Activated CD4-positive, alpha-beta T cell treated with anti-CD3 and anti-CD28 coated beads, Interleukin-2, amount 10 ng/mL, durations not matched to agents 24 days and 14 days (primary cell): Measurements from ENCODE around the gene CEL. TPM values are rescaled to one million over a fixed set of nuclear protein-coding genes. Genes with fewer than 3 reads are reported as not detected.
"Not testable (repeated sequence)": the region's sequence is repeated elsewhere in the genome, so short reads cannot be mapped to it uniquely, and the experiment has no call there.

Source experiments
- DNase-seq: peaks from one replicate; pipeline ENCODE4 v3.0.0; 2022
- H3K27ac Mint-ChIP-seq: one replicate; pipeline ENCODE4 v1.8.0; 2022; ENCODE audit warnings: mild to moderate bottlenecking, mixed read lengths
- H3K27me3 Mint-ChIP-seq: one replicate; pipeline ENCODE4 v1.8.0; 2022; ENCODE audit warnings: mixed read lengths
- H3K36me3 Mint-ChIP-seq: one replicate; pipeline ENCODE4 v1.8.0; 2022; ENCODE audit warnings: low read depth, mild to moderate bottlenecking, mixed read lengths
- H3K4me1 Mint-ChIP-seq: one replicate; pipeline ENCODE4 v1.8.0; 2021; ENCODE audit warnings: mixed read lengths
- H3K4me3 Mint-ChIP-seq: one replicate; pipeline ENCODE4 v1.8.0; 2022; ENCODE audit warnings: mild to moderate bottlenecking, moderate library complexity, mixed read lengths
- H3K9me3 Mint-ChIP-seq: one replicate; pipeline ENCODE4 v1.8.0; 2021; ENCODE audit warnings: mixed read lengths
- intact Hi-C: fragments of 100-400 bp; cut with micrococcal nuclease; formaldehyde crosslinking; loops from one replicate; pipeline ENCODE4 v1.15.1; 2023
- total RNA-seq: library from RNA; stranded (reverse); gene quantifications from 2 replicates; pipeline ENCODE4 v1.2.3, GENCODE V29; 2022

The CEL gene
- total RNA-seq, 1 donor from 2014 or later: 2.0 TPM

DNA sequence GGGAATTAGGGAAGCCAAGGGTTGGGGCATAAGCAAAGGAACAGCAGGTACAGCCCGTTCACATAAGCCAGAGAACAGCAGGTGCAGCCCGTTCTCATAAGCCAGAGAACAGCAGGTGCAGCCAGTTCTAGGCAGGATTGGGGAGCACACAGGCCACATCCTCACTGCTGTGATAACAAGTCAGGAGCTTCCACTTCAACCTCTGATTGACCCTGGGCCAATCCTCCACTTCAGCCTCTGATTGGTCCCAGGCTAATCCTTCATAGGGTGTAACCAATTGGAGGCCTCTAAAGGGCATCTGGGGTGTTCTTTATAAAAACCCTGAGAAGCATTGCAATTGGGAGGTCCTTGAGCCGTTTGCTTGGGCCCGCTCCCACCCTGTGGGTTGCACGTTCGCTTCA lies 27.5 kb downstream of the CEL start:
- no peaks in the 10 kb centered on the region for H3K9me3 Mint-ChIP-seq
- H3K27ac Mint-ChIP-seq: no peak overlapping the region
- intact Hi-C loops: no loop called here
- H3K36me3 Mint-ChIP-seq: peaks cover 3% of the 10 kb centered on the region
- no peaks in the 10 kb centered on the region for H3K4me1 Mint-ChIP-seq
- no peak for DNase-seq
- no peaks in the 10 kb centered on the region for H3K27me3 Mint-ChIP-seq
- no peak overlapping the region for H3K4me3 Mint-ChIP-seq

DNA sequence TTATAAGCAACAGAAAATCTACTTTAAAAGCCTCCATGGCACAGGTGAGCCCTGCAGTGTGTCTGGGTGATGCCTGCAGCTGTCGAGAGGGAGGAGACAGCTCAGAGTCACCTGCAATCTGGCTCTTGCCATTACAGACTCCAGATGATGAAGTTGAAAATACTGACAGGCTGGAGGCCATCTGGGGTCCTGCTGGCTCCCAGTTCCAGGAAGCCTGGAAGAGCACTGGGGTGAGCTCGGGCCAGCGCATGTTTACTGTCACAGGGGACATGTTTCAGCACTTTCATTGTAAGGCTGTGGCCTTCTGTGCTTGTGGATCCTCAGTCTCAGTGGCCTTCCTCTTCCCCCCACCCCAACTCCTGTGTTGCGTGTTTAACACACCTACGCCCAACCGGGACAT lies 28.4 kb downstream of the CEL start:
- no peaks in the 10 kb centered on the region for H3K4me1 Mint-ChIP-seq
- H3K27me3 Mint-ChIP-seq: no peaks in the 10 kb centered on the region
- H3K9me3 Mint-ChIP-seq: no peaks in the 10 kb centered on the region
- H3K27ac Mint-ChIP-seq: no peak overlapping the region
- intact Hi-C loops: no loop called here
- no peak for DNase-seq
- peaks cover 4% of the 10 kb centered on the region for H3K36me3 Mint-ChIP-seq
- H3K4me3 Mint-ChIP-seq: no peak overlapping the region

DNA sequence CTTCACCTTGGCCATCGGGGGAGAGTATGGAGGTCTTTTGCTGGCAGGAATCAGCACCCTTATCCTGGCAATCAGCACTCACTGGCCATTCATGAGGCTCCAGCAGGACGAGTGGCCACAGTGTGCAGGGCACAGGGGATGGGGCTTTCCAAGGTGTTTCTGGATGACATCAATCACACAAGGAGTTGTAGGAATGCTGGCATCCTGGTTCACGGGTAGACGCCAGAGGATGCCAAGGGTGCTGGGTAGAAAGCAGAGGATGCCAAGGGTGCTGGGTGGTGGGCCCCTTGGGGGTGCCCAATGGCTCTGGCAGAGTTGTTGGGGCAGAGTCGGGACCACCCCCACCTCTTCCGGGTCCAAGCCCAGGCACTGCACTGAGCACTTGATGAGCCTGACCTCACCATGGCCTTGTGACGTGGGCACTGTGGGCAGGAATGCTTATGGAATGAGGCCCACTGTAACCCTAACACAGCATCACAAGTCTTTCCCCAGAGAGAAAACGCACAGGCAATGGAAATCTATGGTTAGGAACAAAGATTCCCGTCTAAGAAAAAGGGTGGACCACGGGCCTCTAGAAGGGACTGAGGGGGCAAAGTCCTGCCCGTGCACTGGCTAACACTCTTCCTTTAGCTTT lies 29.1 kb downstream of the CEL start:
- no peak for DNase-seq
- intact Hi-C loops: no loop called here
- Mint-ChIP-seq H3K9me3 (peaks cover 2% of the 10 kb centered on the region), H3K27me3 (no peaks in the 10 kb centered on the region), H3K36me3 (peaks cover 6% of the 10 kb centered on the region), H3K27ac (no peak overlapping the region), H3K4me3 (no peak overlapping the region), H3K4me1 (no peaks in the 10 kb centered on the region)

DNA sequence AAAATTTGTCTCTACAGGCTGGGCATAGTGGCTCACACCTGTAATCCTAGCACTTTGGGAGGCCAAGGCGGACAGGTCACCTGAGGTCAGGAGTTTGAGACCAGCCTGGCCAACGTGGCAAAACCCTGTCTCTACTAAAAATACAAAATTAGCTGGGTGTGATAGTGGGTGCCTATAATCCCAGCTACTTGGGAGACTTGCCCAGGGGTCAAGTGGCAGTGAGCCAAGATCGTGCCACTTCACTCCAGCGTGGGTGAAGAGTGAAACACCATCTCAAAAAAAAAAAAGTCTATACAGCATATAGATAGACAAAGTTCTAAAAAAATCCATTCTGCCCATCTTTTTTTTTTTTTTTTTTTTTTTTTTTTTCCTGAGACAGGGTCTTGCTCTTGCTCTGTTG lies 32.6 kb downstream of the CEL start:
- DNase-seq, H3K27me3 Mint-ChIP-seq, H3K4me1 Mint-ChIP-seq, H3K4me3 Mint-ChIP-seq, intact Hi-C loops, H3K27ac Mint-ChIP-seq: not testable (repeated sequence)
- peaks cover 39% of the 10 kb centered on the region for H3K36me3 Mint-ChIP-seq
- peaks cover 10% of the 10 kb centered on the region for H3K9me3 Mint-ChIP-seq

DNA sequence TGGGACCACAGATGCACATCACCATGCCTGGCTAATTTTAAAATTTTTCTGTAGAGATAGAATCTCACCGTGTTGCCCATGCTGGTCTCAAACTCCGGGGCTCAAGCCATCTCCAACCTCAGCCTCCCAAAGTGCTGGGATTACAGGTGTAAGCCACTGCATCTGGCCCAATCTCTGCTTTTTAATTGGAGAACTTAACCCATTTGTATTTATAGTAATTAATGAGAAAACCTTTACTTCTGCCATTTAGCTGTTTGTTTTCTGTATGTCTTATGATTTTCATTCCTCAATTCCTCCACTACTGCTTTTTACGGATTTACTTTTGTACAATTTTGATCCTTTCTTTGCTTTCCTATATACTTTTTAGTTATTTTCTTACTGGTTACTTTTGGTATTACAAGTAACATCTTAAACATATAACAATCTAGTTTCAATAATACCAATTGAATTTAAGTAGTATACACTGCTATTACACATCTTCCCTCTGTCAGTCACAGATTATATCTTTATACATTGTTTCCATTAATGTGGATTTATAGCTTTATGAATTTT lies 33.1 kb downstream of the CEL start:
- H3K4me1 Mint-ChIP-seq: no peaks in the 10 kb centered on the region
- intact Hi-C loops: no loop called here
- H3K9me3 Mint-ChIP-seq: peaks cover 10% of the 10 kb centered on the region
- no peak overlapping the region for H3K27ac Mint-ChIP-seq
- no peaks in the 10 kb centered on the region for H3K27me3 Mint-ChIP-seq
- no peak overlapping the region for H3K4me3 Mint-ChIP-seq
- H3K36me3 Mint-ChIP-seq: peaks cover 43% of the 10 kb centered on the region
- DNase-seq: no peak

DNA sequence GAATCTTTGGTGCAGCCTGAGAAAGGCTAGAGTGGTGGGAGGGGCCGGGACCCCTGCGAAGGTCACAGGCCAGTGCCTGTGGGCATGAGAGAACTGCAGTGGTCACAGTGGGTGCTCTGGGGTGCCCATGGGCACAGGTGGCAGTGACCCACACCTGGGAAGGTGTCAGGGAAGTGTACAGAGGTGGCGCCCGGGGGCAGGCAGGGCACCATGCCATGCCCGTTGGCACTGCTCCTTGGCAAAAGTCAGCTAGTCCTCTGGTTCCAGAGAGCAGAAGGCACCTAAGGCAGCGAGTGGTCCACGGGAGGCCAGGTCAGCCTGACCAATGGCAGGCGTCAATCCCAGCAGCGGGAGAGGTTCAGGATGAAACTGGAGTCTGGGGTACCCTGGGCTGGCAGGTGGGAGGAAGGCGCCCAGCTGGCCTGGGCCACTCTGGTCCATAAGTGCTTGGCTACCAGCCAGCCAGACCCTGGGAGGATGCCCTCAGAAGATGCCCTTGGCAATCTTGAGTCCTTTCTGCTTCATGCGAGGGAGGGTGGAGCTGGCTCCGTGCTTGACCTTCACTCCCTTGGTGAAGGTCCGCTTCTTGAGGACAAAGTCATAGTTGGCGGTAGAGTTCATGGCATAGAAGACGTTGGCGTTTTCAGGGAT lies 36.4 kb downstream of the CEL start:
- intact Hi-C loops: no loop called here
- H3K4me3 Mint-ChIP-seq: no peak overlapping the region
- H3K36me3 Mint-ChIP-seq: peaks cover 64% of the 10 kb centered on the region
- no peak overlapping the region for H3K27ac Mint-ChIP-seq
- H3K4me1 Mint-ChIP-seq: no peaks in the 10 kb centered on the region
- H3K27me3 Mint-ChIP-seq: no peaks in the 10 kb centered on the region
- H3K9me3 Mint-ChIP-seq: peaks cover 10% of the 10 kb centered on the region
- no peak for DNase-seq

DNA sequence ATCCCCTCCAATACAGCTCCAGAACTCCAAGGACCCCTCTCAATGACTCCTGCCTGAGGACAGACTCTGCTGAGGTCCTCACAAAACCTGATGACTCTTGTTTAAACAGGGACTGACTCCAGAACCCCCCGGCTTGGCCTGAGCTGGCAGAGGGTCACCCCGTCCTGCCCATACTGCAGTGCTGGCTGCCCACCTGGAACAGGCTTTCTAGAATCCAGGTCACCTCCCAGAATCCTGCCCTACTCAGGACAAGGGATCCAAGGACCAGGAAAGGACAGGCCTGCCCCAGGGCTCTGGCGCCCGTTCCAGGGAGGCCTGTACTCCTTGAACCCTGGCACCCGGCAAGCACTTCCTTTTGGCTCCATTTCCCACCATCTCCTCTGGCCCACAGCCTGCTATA lies 37.1 kb downstream of the CEL start:
- no peaks in the 10 kb centered on the region for H3K4me1 Mint-ChIP-seq
- intact Hi-C loops: no loop called here
- peaks cover 64% of the 10 kb centered on the region for H3K36me3 Mint-ChIP-seq
- no peak for DNase-seq
- H3K27me3 Mint-ChIP-seq: no peaks in the 10 kb centered on the region
- no peak overlapping the region for H3K4me3 Mint-ChIP-seq
- H3K27ac Mint-ChIP-seq: no peak overlapping the region
- peaks cover 10% of the 10 kb centered on the region for H3K9me3 Mint-ChIP-seq

DNA sequence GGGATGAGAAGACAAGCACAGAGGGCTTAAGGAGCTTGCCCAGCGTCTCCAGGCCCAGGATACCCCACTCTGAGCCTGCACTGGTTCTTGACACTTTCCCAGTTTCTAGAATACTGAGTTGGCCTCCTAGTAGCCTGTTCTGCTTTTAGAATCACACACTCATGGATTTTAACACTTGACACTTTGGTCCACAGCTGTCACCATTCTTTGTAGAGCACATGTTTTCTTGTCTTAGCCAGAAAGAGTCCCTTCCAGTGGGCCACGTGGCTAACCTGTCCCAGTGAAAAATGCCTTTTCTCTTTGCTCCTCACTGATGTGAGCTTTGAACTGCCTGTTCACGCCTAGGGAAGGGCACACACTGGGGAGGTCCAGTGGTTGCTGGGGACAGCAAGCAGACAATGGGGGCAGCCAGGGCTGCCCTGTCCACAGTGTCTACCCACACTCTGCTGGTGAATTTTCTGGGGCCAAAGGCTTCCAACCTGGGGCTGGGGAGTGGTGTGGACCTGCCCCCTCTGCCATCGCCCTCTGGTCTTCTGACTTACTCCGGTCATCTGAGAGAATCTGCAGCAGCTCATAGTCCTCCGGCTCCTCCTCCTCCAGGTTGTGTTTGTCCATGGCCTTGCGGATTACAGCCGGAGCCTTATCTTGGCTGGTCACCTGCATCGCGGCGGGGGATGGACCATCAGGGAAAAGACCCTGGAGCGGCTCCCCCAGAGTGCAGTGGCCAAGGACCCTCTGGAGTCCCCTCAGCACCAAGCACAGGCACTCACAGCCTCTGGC lies 38.1 kb downstream of the CEL start:
- Mint-ChIP-seq H3K27ac (no peak overlapping the region), H3K4me1 (no peaks in the 10 kb centered on the region), H3K27me3 (no peaks in the 10 kb centered on the region), H3K4me3 (no peak overlapping the region), H3K36me3 (peaks cover 73% of the 10 kb centered on the region), H3K9me3 (peaks cover 10% of the 10 kb centered on the region)
- intact Hi-C loops: no loop called here
- no peak for DNase-seq

DNA sequence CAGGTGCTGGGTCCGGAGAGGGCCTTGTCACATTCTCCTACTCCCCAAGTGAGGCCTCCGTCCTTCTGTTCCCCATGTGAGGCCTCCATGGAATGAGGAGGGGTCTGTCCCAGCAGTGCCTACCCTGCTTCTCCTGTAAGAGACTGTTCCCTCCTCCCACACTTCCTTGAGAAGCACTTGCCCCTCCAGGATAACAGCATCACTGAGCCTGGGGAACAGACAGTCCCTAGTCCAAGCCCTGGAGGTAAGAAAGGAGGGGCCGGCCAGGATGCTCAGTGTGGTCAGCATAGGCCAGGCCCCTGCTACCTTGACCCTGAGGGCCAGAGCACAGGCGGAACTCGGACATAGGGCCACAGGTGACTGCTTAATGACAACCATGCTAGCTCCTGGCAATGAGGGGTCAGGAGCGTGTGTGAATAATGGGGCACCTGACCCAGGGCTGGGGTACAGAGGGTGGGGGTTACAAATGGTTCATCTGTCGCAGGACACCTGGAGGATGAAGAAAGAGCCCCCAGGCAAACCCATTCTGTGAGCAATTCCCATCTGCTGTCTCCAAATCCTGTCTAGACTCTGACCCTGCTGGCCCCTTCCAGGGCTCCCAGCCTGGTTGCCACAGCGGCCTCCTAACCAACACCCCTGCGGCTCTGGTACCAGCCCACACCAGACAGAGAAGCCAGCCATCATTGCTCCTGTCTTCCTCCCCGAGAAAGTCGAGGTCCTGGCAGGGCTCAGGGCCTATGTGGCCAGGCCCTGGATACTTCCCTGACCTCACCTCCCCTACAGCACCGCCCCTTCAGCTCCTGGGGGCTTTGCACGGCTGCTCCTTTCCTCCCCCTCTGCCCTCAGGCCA lies 39.0 kb downstream of the CEL start:
- Mint-ChIP-seq H3K27me3 (no peaks in the 10 kb centered on the region), H3K27ac (no peak overlapping the region), H3K9me3 (peaks cover 10% of the 10 kb centered on the region), H3K4me3 (no peak overlapping the region), H3K4me1 (no peaks in the 10 kb centered on the region), H3K36me3 (peaks cover 72% of the 10 kb centered on the region)
- intact Hi-C loops: no loop called here
- DNase-seq: no peak

DNA sequence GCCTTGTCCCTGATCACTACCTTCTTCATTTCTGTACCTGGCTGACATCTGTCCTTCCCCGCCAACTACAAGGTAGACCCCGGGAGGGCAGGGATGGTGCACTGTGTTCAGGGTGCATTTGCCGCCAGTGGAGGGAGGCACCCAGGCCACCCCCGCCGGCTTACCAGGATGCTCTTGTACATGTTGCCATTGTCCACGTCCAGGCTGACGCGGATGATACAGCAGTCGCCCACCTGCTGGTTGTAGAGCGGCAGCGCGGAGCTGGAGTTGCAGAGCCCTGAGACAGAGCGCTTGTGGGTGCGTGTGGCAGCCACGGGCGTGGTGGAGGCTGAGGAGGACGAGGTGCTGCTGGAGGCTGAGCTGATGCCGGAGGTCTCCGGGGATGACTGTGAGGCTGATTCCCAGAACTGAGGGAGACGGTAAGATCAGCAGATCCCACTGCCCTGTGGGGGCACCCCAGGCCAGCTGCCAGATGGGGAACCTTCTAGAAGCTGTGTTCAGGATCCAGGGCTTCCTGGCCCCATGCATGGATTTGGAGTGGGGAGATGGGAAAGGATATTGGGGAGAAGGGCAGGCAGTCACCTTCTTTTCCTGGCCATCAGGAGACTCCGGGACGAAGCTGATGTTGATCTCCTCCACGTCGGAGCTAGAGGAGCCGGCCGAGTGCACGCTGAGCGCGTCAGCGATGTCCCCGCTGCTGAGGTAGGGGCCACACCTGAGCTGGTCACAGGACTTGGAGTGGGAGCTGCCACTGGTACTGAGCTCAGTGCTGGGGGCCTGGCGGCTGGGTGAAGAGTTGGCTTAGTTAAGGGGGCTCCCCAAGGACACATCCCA lies 39.8 kb downstream of the CEL start:
- H3K9me3 Mint-ChIP-seq: peaks cover 1% of the 10 kb centered on the region
- H3K27me3 Mint-ChIP-seq: no peaks in the 10 kb centered on the region
- H3K4me3 Mint-ChIP-seq: no peak overlapping the region
- H3K27ac Mint-ChIP-seq: peak overlapping the region; percentile 34
- intact Hi-C loops: no loop called here
- peaks cover 67% of the 10 kb centered on the region for H3K36me3 Mint-ChIP-seq
- DNase-seq: no peak
- peaks cover 3% of the 10 kb centered on the region for H3K4me1 Mint-ChIP-seq

DNA sequence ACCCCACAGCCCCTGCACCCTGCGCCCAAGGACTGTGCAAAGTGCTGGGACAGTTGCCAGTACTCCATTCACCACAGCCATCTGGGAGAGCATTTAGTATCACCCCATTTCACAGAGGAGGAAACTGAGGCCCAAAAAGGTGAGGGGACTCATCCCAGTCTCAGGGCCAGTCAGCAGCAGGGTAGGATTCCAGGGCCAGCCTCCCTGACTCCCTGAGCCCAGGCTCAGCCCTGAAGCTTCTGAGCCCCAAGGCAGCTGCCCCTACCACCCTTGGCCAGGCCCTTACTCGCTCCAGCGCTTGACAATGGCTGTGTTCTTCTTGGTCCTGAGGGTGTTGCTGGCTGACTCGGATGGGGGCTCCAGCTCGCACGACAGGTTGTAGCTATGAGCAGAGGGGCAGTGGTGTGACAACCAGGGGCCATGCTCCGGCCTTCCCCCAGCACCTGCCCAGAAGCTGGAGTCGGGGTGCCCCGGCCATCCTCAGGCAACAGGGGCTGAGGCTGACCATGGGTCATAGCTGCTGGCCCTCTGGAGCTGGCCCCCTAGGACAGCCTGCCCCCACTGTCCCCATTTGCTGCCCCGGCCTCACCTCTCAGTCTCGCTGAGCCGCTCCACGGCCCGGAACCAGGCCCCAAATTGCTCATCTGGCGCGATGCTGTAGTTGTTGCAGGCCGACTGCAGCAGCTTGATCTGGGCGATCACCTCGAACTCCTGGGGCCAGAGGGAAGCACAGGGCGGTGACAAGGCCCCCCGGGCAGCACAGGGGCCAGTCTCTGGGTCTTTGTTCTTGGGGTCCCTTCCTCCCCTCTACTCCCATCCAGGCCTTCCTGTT lies 40.6 kb downstream of the CEL start:
- no peak for DNase-seq
- intact Hi-C loops: loop anchor here (1.0 kb wide), 1 partner anchor 42 kb away; no protein-coding TSS in a partner anchor
- H3K4me3 Mint-ChIP-seq: no peak overlapping the region
- no peak overlapping the region for H3K27ac Mint-ChIP-seq
- no peaks in the 10 kb centered on the region for H3K27me3 Mint-ChIP-seq
- no peaks in the 10 kb centered on the region for H3K9me3 Mint-ChIP-seq
- H3K4me1 Mint-ChIP-seq: peaks cover 3% of the 10 kb centered on the region
- H3K36me3 Mint-ChIP-seq: peaks cover 62% of the 10 kb centered on the region
